Measurements from ENCODE around the gene PHF10.

The PHF10 gene

DNA sequence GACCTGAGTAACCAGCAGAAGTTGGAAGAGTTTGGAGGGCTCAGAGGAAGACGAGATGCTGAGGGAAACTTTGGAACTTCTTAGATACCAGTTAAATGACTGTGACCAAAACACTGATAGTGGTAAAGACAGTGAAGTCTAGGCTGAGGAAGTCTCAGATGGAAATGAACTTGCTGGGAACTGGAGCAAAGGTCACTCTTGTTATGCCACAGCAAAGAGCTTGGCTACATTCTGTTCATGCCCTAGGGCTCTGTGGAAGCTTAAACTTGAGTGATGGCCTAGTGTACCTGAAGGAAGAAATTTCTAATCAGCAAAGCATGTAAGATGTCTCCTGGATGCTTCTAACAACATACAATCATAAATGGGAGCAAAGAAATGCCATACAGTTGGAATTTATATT, 47.2 kb downstream of the PHF10 start:
- peak; percentile 41 for DNase-seq (ENCODE audit: low read depth)

GRCh38 chr6:169675011-169675410, 49.3 kb downstream of the PHF10 start:
- no peak for DNase-seq (ENCODE audit: low read depth)

GRCh38 chr6:169671563-169671962, 52.7 kb downstream of the PHF10 start:
- no peak for DNase-seq (ENCODE audit: low read depth)

DNA sequence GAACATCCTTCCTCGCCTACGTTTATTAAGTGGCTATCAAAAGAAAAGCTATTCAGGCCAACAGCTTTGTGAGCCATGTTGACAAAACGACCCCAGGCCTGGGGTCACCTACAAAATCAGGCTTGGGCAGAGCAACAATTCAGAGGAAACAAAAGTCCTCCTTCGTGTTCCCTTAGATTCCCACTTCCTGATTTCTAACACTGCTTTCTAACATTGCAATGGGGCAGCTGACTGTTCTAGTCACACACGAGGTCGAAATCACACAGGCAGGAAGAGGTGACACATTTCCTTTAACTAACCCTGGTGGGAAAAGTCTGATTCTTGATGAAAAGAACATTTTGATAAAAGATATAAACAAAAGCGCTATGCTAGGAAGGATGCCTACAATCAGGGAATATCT, 54.4 kb downstream of the PHF10 start:
- DNase-seq (ENCODE audit: low read depth), result peak; percentile 76

- DNase-seq (ENCODE audit: low read depth), result no peak
Observed at GRCh38 chr6:169669147-169669546, 55.2 kb downstream of the PHF10 start.

GRCh38 chr6:169668203-169668847, 56.0 kb downstream of the PHF10 start:
- DNase-seq (ENCODE audit: low read depth), result no peak

DNA sequence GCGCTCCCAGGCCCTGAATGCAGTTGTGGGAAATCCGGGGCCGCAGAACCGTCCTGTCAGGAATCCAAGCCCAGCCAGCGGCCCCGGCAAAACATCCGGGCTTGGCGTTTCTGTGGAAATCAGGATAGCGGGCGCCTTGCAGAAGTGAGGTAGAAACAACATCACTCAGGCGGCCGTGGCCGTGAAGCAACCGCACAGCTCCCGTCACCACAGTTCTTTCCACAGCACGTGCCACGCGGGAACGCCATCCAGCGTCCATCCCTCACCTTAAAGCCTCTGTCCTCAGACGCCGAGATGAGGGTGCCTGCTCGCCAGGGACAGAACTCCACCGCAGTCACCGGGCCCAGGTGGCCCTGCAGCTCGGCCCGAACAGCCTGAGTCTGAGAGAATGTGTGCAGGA, 56.6 kb downstream of the PHF10 start:
- no peak for DNase-seq (ENCODE audit: low read depth)

- no peak for DNase-seq (ENCODE audit: low read depth)
Observed at GRCh38 chr6:169666441-169666840, 57.9 kb downstream of the PHF10 start.

- no peak for DNase-seq (ENCODE audit: low read depth)
Observed at GRCh38 chr6:169665289-169665688, 59.0 kb downstream of the PHF10 start.

- DNase-seq (ENCODE audit: low read depth), result no peak
Observed at GRCh38 chr6:169664227-169664626, 60.1 kb downstream of the PHF10 start.

GRCh38 chr6:169663468-169663867, 60.8 kb downstream of the PHF10 start:
- no peak for DNase-seq (ENCODE audit: low read depth)

- DNase-seq (ENCODE audit: low read depth), result no peak
Observed at GRCh38 chr6:169661391-169661756, 62.9 kb downstream of the PHF10 start.

DNA sequence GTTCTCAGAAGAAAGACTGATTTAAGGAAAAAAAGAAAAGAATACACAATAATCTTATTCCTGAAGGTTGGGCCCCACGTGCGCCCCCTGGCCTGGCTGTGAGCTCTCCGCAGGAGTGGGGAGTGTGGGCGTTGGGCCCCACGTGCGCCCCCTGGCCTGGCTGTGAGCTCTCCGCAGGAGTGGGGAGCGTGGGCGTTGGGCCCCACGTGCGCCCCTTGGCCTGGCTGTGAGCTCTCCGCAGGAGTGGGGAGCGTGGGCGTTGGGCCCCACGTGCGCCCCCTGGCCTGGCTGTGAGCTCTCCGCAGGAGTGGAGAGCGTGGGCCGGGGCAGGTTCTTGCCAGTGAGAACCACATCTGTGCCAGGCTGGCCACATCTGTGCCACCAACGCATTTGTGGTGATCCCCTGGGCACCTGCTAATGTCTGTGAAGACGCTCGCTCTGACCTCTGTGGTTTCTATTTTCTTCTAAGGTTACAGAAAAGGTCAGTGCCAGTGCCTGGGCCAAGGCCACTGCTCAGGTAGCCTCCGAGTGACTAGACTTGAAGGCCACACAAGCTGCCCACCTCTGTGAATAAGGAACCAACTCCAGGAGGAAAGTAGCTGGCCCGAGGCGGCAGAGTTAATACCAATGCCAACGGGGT, 63.4 kb downstream of the PHF10 start:
- DNase-seq (ENCODE audit: low read depth), result no peak

GRCh38 chr6:169659820-169660610, 64.3 kb downstream of the PHF10 start:
- no peak for DNase-seq (ENCODE audit: low read depth)

GRCh38 chr6:169657284-169657610, 67.1 kb downstream of the PHF10 start:
- DNase-seq (ENCODE audit: low read depth), result no peak

DNA sequence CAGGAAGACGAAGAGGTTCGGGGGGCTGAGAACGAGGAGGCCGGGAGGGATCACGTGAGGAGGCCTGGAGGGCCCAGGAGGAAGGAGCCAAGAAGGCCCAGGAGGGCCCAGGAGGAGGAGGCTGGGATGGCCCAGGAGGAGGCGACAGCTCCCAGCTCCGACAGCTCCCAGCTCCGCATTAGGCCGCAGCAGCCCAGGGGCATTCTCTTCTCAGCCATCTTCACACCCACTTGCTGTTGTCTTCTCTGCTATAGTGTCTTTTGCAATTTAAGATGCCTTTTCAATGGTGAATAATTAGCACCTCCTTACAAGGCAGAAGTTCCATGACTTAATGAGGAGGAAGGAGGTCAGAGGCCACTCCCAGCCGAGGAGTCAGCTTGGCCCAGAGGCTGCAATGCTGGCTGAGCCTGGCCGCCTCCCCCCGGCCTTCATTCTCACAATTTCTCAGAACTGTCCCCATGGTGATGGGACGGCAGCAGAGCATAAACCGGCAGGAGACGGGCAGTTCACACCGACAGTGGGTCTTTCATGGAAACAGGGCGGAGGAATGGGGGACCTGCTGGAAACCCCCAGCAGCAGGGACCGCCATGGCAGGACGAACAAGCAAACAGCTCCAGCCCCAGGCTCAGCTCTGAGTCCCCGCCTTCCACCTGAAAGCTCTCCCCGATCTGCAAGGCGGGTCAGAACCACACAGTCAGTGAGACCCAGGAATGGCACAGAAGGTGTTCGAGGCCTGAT, 67.6 kb downstream of the PHF10 start:
- no peak for DNase-seq (ENCODE audit: low read depth)

DNA sequence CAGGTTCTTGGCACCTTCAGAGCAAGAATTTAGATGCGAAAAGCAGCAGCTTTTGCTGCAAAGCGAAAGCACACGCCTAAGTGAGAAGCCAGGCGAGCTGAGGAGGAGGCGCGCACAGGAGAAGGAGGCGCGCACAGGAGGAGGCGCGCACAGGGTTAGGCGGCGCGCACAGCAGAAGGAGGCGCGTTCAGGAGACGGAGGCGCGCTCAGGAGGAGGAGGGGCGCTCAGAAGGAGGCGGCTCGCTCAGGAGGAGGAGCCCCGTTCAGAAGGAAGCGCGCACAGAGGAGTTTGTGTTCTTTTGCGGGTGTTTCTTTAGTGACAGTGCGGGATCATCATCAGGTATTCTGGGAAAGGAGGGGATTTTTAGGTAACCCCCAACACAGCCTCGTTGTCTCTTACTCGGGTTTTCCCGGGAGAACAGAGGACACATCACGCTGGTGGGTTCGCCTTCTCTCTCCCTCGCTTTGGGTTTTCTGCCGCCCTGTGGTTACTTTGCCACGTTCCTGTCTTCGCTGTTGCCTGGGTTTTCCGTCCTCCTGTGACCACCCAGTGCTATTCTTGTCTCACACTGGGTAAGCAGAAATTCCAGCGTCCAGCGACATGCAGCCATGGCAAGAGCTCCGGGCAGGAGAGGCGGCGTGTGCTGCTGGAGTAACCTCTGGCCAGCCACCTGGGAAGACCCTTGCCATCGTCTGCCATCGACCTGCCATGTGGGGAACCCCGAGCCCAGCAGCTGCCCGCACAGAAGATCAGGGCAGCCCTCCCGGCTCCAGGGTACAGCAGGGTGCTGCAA, 69.5 kb downstream of the PHF10 start:
- no peak for DNase-seq (ENCODE audit: low read depth)

Measured in iris pigment epithelial cell (primary cell).